ENCODE measurements around the gene HDAC4. TPM values are rescaled to one million over a fixed set of nuclear protein-coding genes. Genes with fewer than 3 reads are reported as not detected.

Gene HDAC4
- total and polyA plus RNA-seq, 2 of the 8 experiments (the other 6 are each of a cell fraction or from before 2014, with no cell fraction given): 15.4 to 31.5 TPM

- TF ChIP-seq NRF1 (IDR thresholded peaks at IDR 0.05; ENCODE audit: low read depth, low read length): no peak
These were observed 17.1 kb downstream of the HDAC4 start (continued) for GRCh38 chr2:239383759-239384156.

All from H1 (cell line).